Psoas muscle (tissue), 8 donors: ENCODE data around the gene DALRD3. TPM values are rescaled to one million over a fixed set of nuclear protein-coding genes. Genes with fewer than 3 reads are reported as not detected.

Experiments used
- ATAC-seq, 4 donors: fragments of 200-7000 bp; cut with Tn5 transposase; one replicate each; pipeline ENCODE4 v1.9.1; 2020; ENCODE audit warnings: moderate library complexity in 3 of 4, mild to moderate bottlenecking in 2 of 4
- DNase-seq, 2 donors: peaks; one replicate each; pipeline ENCODE4 v3.0.0-alpha.2; 2020
- H3K27ac ChIP-seq: fragments of 200-600 bp; one replicate; pipeline ENCODE4 v1.8.0; 2022
- H3K27me3 ChIP-seq, 3 donors: fragments of 200-600 bp in 1 of 3; one replicate each; pipeline versions ENCODE4 v1.6.1 to v1.8.0; 2013 to 2022; ENCODE audit warnings: low read length in 2 of 3, mild to moderate bottlenecking in 2 of 3, moderate library complexity in 1 of 3; ENCODE audit not compliant: insufficient read depth in 3 of 3
- H3K36me3 ChIP-seq, 2 donors: fragments of 200-600 bp in 1 of 2; one replicate each; pipeline versions ENCODE4 v1.6.1 to v1.8.0; 2013 to 2022; ENCODE audit warnings: low read depth in 1 of 2, mild to moderate bottlenecking in 1 of 2, moderate library complexity in 1 of 2; ENCODE audit not compliant: insufficient read depth in 1 of 2
- H3K4me1 ChIP-seq: fragments of 200-600 bp; one replicate; pipeline ENCODE4 v1.8.0; 2022
- H3K4me3 ChIP-seq: fragments of 200-600 bp; one replicate; pipeline ENCODE4 v1.8.0; 2022; ENCODE audit warnings: mild to moderate bottlenecking
- H3K9me3 ChIP-seq: fragments of 200-600 bp; one replicate; pipeline ENCODE4 v1.8.0; 2022
- CTCF ChIP-seq: fragments of 200-600 bp; IDR thresholded peaks from one replicate; pipeline ENCODE4 v1.8.0; 2022; ENCODE audit warnings: antibody characterized with exemption
- WGBS, 3 donors: extraction: QIAGEN DNeasy Blood & Tissue Kit; methylation state at CpG; one replicate each; pipeline versions ENCODE4 v1.1.6 to v1.1.7; 2013; 5-methylcytosine and 5-hydroxymethylcytosine counted together
- intact Hi-C, 2 donors: fragments of 100-400 bp; cut with DNase I; formaldehyde crosslinking; loops; one replicate each; pipeline versions ENCODE4 v1.11.0 to v1.14.2; 2022
- polyA plus RNA-seq, 3 donors: library from polyadenylated mRNA; stranded (reverse); fragments of 200-250 nt; gene quantifications; one replicate each; pipeline ENCODE4 v1.2.3, GENCODE V29; 2013
- total RNA-seq, 4 donors: library from RNA; stranded (reverse); fragmentation: NEBNext Ultra II Directional in 2 of 4; extraction: Animal tissue kit (Norgen Biotek cat#: 25700) in 2 of 4; gene quantifications; one replicate each; pipeline versions ENCODE4 v1.2.1 to v1.2.4, GENCODE V29; 2021 to 2023
- donor health status: healthy with polysubstance abuse.
- donor health status: DM: no; HTN: no; CAD: no; lungs with moderate emphysema.
- donor health status: Bipolar disorder and iron deficiency.
- donor health status: healthy.
- donor health status: DM: yes; HTN: yes; CAD: no.
- donor health status: DM: no; HTN: no; CAD: no.
- donor health status: DM: no; HTN: no; CAD: no.
- donor health status: DM: yes; HTN: yes; CAD: no.

The DALRD3 gene
- total and polyA plus RNA-seq, 7 donors: 7.5 to 19.9 (median 10.4) TPM

- intact Hi-C loops: no loop called here
- Histone ChIP-seq H3K27me3 (no peaks in the 10 kb centered on the region), H3K4me3 (peak overlapping the region; percentile 81), H3K27ac (peak overlapping the region; percentile 74), H3K36me3 (peaks cover 3 to 40% of the 10 kb centered on the region in 2 donors), H3K9me3 (no peaks in the 10 kb centered on the region), H3K4me1 (peaks cover 41% of the 10 kb centered on the region)
- DNase-seq: no peak
- 7 to 11% (median 8%) methylated on average over 17 to 23 of the region's 23 CpGs for WGBS, 3 donors
- TF ChIP-seq CTCF: no peak
- ATAC-seq: no peak
Observed at GRCh38 chr3:49017229-49017970, 980 bp downstream of the DALRD3 start.

GRCh38 chr3:49016414-49017228 is 1.8 kb downstream of the DALRD3 start:
- WGBS, 3 donors: 83 to 91% (median 85%) methylated on average over 6 of the region's 6 CpGs
- DNase-seq (no peak), ATAC-seq (no peak)
- Histone ChIP-seq H3K27ac (no peak overlapping the region), H3K9me3 (no peaks in the 10 kb centered on the region), H3K27me3 (no peaks in the 10 kb centered on the region), H3K4me3 (no peak overlapping the region), H3K4me1 (peaks cover 49% of the 10 kb centered on the region), H3K36me3 (peaks cover 3 to 48% of the 10 kb centered on the region in 2 donors)
- TF ChIP-seq CTCF: no peak
- intact Hi-C loops: no loop called here

GRCh38 chr3:49015765-49016164 is 2.6 kb downstream of the DALRD3 start:
- Histone ChIP-seq H3K27ac (no peak overlapping the region), H3K4me3 (no peak overlapping the region), H3K27me3 (no peaks in the 10 kb centered on the region), H3K4me1 (peaks cover 55% of the 10 kb centered on the region), H3K36me3 (peaks cover 3 to 51% of the 10 kb centered on the region in 2 donors), H3K9me3 (no peaks in the 10 kb centered on the region)
- ATAC-seq: no peak
- intact Hi-C loops: no loop called here
- WGBS, 3 donors: 73 to 81% (median 75%) methylated on average over 6 of the region's 6 CpGs
- DNase-seq: no peak
- no peak for TF ChIP-seq CTCF

GRCh38 chr3:49015072-49015471 is 3.3 kb downstream of the DALRD3 start:
- intact Hi-C loops: no loop called here
- 78 to 90% (median 79%) methylated on average over 8 of the region's 8 CpGs for WGBS, 3 donors
- H3K27ac ChIP-seq: no peak overlapping the region
- H3K4me3 ChIP-seq: no peak overlapping the region
- ATAC-seq (no peak), DNase-seq (no peak)
- peaks cover 50% of the 10 kb centered on the region for H3K4me1 ChIP-seq
- no peak for TF ChIP-seq CTCF
- H3K9me3 ChIP-seq: no peaks in the 10 kb centered on the region
- H3K36me3 ChIP-seq: peaks cover 3 to 51% of the 10 kb centered on the region in 2 donors
- no peaks in the 10 kb centered on the region for H3K27me3 ChIP-seq
